Fibroblast of upper back skin (primary cell): Measurements from ENCODE around the gene RHBDD2.
"Not testable (repeated sequence)": the region's sequence is repeated elsewhere in the genome, so short reads cannot be mapped to it uniquely, and the experiment has no call there.

Source experiments
- DNase-seq: peaks from one replicate; pipeline ENCODE4 v3.0.0-alpha.2; 2013

Gene RHBDD2

DNA sequence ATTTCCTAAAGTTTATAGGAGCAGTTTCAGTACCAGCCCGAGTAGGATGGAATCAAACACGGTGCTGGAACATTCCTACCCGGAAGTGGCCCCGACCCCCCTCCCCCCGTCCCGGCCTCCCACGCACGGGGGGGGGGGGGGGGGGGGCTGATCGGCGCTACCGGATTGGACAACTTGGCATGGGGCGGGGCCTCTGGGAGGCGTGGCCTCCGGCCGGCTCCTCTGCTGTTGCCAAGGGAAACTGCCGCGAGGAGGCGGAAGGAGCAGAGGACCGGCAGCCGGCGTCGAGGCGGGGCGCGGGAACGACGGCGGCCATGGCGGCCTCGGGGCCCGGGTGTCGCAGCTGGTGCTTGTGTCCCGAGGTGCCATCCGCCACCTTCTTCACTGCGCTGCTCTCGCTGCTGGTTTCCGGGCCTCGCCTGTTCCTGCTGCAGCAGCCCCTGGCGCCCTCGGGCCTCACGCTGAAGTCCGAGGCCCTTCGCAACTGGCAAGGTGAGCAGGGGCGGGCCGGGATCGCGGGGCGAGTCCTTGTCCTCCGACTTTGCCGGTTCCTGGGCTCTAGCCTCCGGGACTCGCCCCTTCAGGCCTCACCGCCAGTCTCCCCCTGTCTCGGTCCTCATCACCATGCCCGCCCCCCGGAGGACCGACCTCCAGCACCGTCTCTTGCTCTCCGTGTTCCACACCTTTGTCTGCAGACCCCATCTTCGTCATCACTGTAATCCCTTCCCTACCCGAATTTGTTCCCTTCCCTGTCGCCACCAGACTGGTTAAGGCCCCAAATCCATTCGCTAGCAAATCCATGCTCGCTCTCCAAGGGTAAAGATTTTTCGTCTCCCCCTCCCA is at the start of gene RHBDD2:
Gene RHBDD2, plus strand, starts transcription at position 266 of the 843 bp plus-strand sequence. Its CDS starts 49 bp downstream, at position 315.
- peak; percentile 93 for DNase-seq

DNA sequence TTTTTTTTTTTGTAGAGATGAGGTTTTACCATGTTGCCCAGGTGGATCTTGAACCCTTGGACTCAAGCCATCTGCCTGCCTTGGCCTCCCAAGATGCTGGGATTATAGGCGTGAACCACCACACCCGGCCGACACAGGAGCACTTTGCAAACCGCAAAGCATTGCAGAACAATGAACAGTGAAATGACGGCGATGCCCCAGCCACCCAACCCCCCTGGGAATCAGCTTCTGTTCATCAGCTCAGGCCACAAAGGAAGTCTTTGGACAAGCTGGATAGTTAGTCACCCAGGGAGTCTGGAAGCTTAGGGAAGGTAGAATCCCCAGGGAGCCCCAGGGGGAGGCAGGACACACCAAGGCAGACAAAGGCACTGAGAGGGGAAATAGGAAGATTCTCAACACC is 49.2 kb upstream of the RHBDD2 start:
- peak; percentile 63 for DNase-seq

DNA sequence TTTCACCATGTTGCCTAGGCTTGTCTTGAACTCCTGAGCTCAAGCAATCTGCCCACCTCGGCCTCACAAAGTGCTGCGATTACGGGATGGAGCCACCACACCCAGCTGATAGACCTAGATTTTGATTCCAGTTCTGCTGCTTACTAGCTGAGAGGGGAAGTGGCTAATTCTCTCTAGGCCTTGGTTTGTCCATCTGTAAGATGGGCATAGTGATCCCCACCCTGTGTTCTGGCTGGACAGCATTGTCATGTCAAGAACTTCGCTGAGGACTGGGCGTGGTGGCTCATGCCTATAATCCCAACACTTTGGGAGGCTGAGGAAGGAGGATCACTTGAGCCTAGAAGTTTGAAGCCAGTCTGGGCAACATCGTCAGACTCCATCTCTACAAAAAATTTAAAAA is 47.9 kb upstream of the RHBDD2 start:
- no peak for DNase-seq

DNA sequence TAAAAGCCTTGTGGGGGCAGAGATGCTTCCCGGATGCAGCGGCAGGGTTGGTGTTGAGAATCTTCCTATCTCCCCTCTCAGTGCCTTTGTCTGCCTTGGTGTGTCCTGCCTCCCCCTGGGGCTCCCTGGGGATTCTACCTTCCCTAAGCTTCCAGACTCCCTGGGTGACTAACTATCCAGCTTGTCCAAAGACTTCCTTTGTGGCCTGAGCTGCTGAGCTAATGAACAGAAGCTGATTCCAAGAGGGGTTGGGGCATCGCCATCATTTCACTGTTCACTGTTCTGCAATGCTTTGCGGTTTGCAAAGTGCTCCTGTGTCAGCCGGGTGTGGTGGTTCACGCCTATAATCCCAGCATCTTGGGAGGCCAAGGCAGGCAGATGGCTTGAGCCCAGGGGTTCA is 45.2 kb upstream of the RHBDD2 start:
- DNase-seq: peak; percentile 41

DNA sequence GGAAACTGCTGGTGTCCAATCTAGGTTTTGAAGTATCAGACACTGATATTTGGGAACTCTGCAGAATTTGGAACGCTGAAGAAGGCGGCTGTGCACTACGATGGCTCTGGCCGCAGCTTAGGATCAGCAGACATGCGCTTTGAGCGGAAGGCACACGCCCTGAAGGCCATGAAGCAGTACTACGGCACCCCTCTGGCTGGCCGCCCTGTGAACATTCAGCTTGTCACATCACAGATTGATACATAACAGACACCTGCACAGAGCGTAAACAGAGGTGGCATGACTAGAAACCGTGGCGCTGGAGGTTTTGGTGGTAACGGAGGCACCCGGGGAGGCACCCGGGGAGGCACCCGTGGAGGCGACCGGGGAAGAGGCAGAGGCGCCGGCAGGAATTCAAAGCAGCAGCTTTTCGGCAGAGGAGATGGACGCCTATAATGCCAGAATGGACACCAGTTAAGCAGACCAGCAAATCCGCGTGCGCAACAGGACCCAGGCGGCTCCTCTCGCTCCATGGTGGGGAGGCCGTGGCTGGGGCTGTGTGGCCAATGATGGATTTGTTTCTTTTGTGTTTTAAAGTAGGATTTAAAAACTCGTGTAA is 43.0 kb upstream of the RHBDD2 start:
- DNase-seq: no peak

DNA sequence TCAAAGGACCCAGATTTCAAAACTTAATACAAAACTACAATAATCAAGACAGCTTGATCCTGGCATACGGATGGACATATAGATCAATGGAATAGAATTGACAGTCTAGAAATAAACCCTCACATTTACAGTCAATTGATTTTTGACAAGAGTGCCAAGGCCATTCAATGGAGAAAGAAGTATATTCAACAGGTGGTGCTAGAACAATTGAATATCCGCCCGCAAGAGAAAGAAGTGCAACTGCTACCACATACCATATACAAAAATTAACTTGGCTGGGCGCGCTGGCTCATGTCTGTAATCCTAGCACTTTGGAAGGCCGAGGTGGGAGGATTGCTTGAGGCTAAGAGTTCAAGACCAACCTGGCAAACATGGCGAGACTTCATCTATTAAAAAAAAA is 42.0 kb upstream of the RHBDD2 start:
- no peak for DNase-seq

DNA sequence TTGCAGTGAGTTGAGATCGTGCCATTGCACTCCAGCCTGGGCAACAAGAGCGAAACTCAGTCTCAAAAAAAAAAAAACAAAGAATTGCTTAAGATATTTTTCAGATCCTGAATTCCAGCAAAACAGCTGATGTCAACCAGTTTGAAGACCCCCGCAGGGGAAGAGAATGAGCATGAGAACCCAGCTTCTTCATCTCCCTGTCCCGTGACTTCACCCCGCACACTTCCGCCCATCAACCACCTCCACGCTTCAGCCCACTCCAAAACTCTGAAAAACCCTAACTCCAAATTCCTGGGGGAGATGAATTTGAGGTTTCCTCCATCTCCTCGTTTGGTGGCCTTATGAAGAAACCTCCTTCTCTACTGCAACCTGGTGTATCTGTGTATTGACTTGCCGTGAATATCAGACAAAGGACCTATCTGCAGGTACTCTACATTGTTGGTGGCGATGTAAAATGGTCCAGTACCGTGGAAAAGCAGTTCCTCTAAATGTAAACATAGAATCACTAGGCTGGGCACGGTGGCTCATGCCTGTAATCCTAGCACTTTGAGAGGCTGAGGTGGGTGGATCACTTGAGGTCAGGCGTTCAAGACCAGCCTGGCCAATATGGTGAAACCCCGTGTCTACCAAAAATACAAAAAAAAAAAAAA is 40.4 kb upstream of the RHBDD2 start:
- not testable (repeated sequence) for DNase-seq

DNA sequence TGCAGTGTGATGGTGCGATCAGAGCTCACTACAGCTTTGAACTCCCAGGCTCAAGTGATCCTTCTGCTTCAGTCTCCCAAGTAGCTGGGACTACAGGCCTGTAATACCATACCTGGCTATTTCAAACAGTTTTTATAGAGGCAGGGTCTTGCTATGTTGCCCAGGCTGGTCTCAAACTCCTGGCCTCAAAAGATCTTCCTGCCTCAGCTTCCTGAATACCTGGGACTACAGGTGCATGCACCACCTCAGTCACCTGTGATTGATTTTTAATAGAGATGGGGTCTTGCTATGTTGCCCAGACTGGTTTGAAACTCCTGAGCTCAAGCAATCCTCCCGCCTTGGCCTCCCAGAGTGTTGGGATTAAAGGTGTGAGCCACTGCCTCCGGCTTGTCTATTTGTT is 38.8 kb upstream of the RHBDD2 start:
- no peak for DNase-seq

DNA sequence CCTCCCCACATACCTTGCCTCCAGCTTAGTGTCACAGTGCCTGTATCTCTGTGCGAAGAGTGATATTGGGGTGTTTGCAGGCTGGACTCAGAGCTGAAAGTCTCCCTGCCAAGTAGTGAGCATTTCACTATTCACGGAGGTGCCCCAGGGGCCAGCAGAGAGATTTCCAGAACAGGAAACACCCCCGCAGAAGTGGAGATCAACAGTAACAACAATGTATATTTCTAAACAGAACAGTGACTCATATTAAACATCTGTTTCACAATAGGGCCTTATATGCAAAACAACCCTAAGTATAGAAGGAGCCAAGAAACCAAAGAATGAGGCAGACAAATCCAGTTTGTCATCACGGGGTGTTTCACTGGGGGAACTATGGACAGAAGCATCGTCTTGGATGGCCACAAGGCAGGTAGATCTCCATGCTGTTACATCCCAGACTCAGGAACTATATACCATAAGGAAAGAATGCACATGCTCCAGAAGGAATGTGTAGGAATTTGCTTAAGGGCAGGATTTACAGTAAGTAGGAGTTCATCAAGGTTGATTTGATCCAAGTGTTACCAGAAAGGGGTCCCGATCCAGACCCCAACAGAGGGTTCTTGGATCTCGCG is 35.9 kb upstream of the RHBDD2 start:
- peak; percentile 72 for DNase-seq

DNA sequence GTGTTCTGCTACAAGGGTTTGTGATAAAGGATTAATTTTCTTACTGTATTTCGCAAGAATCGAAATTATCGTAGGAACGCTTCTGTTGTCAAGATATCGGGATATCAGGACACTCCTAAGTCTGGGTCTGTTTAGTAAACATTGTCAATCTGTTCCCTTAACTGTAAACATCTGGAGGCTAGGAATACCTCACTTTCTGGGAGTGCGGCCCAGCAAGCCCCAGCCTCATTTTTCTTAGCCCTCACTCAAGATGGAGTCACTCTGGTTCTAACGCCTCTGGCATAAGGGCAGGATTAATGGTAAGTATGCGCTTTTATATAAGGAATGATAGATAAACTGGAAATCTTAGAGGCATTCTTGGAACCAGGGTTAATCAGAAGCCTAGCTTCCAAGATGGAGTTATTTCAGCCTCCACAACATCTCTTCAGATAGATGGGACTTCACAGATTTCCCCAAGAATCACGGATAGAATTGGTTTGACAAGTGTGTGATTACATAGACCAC is 35.2 kb upstream of the RHBDD2 start:
- no peak for DNase-seq

DNA sequence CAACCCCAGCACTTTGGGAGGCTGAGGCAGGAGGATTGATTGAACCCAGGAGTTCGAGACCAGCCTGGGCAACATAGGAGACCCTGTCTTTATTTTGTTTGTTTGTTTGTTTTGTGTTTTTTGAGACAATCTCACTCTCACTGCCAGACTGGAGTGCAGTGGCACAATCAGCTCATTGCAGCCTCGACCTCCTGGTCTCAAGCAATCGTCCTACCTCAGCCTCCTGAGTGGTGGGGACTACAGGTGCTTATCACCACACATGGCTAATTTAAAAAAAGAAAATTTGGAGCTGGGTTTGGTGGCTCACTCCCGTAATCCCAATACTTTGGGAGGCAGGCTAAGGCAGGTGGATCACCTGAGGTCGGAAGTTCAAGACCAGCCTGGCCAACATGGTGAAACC is 34.7 kb upstream of the RHBDD2 start:
- DNase-seq: no peak

DNA sequence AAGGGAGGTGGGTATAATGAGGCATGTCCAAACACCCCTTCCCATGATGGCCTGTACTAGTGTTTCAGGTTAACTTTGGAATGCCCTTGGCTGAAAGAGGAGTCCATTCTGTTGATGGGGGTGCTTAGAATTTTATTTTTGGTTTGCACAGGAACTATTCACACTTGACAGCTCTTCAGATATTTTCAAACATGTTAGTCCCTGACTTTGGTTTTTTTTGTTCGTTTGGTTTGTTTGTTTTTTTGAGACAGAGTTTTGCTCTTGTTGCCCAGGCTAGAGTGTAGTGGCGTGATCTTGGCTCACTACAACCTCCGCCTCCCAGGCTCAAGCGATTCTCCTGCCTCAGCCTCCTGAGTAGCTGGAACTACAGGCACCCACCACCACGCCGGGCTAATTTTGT is 33.7 kb upstream of the RHBDD2 start:
- not testable (repeated sequence) for DNase-seq

DNA sequence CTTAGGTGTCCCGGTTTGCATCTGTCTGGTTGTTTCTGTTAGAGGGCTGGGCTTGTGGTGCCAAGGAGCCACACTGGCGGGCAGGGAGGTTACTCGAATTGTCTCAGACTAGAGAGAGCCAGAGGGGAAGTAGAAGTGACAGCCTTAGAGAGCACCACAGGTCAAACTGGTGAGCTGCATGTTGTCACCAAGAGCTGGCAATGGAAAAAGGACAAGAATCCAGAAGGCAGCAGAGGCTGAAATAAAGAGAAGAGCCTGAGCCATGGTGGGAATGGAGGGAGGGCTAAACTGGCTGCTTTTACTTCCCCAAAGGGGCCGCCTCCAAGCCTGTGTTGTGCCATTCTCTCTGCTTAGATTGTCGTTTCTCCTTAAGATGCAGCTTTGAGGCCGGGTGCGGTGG is 31.1 kb upstream of the RHBDD2 start:
- no peak for DNase-seq

DNA sequence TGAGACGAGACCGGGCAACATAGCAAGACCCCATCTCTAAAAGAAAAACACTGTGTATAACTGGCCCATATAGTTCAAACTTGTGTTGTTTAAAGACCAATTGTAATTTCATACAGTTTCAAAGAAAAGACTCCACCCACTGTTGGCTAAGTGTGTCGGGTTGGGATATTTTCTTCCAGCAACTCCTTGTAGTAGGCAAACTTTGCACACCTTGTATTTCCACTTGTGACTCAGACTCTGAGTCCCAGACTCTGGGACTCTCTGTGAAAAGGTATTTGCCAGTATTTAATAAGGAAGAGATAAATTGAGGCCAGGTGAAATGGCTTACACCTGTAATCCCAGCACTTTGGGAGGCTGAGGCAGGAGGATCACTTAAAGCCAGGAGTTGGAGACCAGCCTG is 29.3 kb upstream of the RHBDD2 start:
- DNase-seq: no peak

DNA sequence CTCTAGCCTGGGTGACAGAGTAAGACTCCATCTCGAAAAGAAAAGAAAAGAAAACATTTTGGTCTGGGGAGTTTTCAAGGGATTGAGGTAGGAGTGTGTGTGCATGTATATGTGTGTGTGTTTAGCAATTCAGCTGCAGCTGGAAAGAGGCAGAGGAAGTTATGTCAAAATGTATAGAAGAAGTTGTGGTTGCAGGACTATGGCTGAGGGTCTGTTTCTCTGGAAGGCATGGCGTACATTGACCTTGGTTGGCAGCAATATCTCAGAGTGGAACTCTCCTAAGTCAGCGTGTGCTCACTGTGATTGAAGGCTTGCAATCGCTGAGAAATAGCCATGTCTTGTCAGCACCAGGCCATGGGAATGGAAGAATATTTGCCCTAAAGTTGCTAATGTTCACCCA is 28.6 kb upstream of the RHBDD2 start:
- DNase-seq: no peak

DNA sequence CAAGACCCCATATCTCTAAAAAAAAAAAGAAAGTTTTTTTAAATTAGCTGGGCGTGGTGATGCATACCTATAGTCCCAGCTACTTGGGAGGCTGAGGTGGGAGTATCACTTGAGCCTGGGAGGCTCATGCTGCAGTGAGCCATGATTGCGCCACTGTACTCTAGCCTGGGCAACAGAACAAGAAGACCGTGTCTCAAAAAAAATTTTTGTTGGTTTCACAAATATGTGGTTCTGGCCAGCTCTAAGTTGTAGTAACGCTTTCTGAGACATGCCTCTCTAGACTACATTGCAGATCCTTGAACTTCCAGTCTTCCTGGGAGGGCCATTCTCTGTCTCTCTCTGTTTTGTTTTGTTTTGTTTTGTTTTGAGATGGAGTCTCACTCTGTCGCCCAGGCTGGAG is 24.6 kb upstream of the RHBDD2 start:
- peak; percentile 44 for DNase-seq

DNA sequence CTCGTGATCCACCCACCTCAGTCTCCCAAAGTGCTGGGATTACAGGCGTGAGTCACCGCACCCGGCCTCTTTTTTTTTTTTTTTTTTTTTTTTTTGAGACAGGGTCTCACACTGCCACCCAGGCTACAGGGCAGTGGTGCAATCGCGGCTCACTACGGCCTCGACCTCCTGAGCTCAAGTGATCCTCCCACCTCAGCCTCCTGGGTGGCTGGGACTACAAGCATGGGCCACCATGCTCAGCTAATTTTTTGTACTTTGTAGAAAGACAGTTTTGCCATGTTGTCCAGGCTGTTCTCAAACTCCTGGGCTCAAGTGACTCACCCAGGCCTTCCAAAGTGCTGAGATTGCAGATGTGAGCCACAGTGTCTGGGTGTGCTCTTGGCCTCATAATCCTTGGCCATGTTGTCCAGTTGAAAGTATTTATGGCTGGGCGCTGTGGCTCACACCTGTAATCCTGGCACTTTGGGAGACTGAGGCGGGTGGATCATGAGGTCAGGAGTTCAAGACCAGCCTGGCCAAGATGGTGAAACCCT is 24.0 kb upstream of the RHBDD2 start:
- not testable (repeated sequence) for DNase-seq

DNA sequence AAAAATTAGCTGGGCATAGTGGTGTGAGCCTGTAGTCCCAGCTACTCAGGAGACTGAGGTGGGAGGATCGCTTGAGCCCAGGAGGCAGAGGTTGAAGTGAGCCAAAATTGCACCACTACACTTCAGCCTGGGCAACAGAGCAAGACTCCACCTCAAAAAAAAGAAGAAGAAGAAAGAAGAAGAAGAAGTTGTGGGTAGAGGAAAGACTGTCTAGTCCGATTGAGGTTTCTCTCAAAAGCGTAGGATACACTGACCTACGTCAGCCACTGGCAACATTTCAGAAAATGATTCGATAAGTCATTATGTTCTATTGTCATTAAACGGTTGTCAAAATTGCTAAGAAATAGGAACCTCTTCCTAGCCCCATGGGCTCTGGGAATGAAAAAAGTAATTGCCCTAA is 22.3 kb upstream of the RHBDD2 start:
- DNase-seq: no peak

DNA sequence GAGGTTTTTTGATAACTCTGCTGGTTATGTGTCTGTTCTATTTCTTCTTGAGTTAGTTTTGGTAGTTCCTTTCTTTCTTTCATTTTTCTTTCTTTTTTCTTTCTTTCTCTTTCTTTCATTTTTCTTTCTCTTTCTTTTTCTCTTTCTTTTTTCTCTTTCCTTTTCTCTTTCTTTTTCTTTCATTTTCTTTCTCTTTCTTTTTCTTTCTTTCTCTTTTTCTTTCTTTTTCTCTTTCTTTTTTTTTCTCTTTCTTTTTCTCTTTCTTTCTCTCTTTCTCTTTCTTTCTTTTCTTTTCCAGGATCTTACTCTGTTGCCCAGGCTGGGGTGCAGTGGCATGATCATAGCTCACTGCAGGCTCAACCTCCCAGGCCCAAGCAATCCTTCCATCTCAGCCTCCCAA is 20.4 kb upstream of the RHBDD2 start:
- DNase-seq: no peak

DNA sequence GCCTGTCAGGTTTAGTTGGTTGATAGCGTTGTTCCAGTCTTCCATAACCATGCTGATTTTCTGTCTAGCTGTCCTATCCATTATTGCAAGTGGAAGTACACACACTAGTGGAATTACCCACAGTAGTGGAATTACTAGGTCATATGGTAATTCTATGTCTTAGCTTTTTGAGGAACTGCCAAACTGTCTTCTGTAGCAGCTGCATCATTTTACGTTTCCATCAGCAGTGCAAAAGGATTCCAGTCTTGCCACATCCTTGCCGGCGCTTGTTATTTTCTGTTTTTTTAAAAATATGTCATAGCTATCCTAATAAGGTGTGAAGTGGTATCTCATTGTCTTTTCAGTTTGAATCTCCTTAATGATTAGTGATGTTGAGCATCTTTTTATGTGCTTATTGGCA is 17.2 kb upstream of the RHBDD2 start:
- peak; percentile 22 for DNase-seq

DNA sequence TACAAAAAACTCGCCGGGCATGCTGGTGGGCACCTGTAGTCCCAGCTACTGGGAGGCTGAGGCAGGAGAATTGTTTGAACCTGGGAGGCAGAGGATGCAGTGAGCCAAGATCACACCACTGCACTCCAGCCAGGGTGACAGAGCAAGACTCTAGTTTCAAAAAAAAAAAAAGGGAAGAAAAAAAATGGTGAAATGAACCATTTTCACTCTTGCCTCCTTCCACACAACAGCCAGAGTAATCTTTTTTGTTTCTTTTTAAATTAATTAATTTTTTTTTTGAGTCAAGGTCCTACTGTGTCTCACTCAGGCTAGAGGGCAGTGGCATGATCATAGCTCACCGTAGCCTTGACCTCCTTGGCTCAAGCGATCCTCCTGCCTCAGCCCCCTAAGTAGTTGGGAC is 14.6 kb upstream of the RHBDD2 start:
- not testable (repeated sequence) for DNase-seq

DNA sequence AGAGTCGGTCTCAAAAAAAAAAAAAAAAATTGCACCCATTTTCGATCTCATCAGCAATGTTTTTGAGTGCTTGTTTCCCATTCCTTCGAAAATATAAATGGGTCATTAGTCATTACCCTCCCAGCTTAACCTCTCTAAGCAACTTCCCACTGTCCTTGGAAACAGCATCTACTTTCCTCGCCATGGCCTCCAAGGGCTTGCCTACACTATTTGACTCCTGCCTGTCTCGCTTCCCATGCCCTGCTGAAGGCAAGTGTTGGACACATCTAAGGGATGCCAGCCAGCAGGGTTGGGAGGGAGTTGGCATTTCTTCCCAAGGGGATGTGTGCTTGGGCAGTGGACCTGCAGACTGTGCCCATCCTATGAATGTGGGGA is 12.7 kb upstream of the RHBDD2 start:
- no peak for DNase-seq
